ENCODE data around the gene MYADML2. TPM values are rescaled to one million over a fixed set of nuclear protein-coding genes. Genes with fewer than 3 reads are reported as not detected.

The MYADML2 gene
- total RNA-seq, 2 experiments from 2014 or later = not detected

DNA sequence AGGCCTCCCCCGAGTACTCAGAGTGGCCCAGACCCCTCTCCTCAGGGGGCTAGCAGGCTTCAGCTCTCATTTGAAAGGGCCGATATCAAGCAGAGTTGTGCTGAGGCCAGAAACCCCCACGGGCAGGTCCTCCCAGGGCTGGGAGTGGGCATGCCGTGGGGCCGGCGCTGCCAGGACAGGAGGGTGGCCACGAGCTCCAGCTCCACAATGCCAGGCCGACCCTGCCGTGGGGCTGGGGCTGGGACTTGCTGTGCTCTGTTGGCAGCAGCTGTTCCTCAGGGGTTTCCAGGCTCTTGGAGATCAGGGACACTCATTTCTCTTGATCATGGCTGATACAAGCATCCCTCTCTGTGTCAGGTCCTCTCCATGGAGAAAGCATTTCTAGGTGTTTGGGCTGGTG lies 48.1 kb downstream of the MYADML2 start:
- no peak for TF ChIP-seq CTCF (IDR thresholded peaks at IDR 0.05)
- Mint-ChIP-seq H3K36me3 (ENCODE audit: low read depth) (peaks cover 48% of the 10 kb centered on the region), H3K9me3 (no peaks in the 10 kb centered on the region), H3K4me3 (no peak overlapping the region), H3K27me3 (peaks cover 13% of the 10 kb centered on the region), H3K27ac (no peak overlapping the region), H3K4me1 (ENCODE audit: low read depth) (peaks cover 8% of the 10 kb centered on the region)
- H3K36me3 ChIP-seq (ENCODE audit: insufficient read depth, low read length) = peaks cover 30% of the 10 kb centered on the region
- intact Hi-C loops (cut with DNase I, micrococcal nuclease) = no loop called here
- H3K27ac ChIP-seq (ENCODE audit: low read depth in 1 of 2, low read length in 2 of 2) = no peak overlapping the region
- POLR2A ChIA-PET = no interaction called here
- no peak for DNase-seq
- CTCF ChIA-PET = no interaction called here
- peaks cover 7 to 11% of the 10 kb centered on the region in 2 experiments for H3K27me3 ChIP-seq (ENCODE audit: control insufficient read depth in 1 of 2, insufficient read depth in 2 of 2, low read length in 2 of 2)
- no peak for ATAC-seq (ENCODE audit: poor library complexity)
- no peak overlapping the region for H3K4me3 ChIP-seq (ENCODE audit: low read length)
- peaks cover 0 to 5% of the 10 kb centered on the region in 2 experiments for H3K9me3 ChIP-seq (ENCODE audit: control insufficient read depth in 1 of 2, insufficient read depth in 1 of 2, low read length in 2 of 2)
- H3K4me1 ChIP-seq (ENCODE audit: insufficient read depth, low read length) = peaks cover 14% of the 10 kb centered on the region

DNA sequence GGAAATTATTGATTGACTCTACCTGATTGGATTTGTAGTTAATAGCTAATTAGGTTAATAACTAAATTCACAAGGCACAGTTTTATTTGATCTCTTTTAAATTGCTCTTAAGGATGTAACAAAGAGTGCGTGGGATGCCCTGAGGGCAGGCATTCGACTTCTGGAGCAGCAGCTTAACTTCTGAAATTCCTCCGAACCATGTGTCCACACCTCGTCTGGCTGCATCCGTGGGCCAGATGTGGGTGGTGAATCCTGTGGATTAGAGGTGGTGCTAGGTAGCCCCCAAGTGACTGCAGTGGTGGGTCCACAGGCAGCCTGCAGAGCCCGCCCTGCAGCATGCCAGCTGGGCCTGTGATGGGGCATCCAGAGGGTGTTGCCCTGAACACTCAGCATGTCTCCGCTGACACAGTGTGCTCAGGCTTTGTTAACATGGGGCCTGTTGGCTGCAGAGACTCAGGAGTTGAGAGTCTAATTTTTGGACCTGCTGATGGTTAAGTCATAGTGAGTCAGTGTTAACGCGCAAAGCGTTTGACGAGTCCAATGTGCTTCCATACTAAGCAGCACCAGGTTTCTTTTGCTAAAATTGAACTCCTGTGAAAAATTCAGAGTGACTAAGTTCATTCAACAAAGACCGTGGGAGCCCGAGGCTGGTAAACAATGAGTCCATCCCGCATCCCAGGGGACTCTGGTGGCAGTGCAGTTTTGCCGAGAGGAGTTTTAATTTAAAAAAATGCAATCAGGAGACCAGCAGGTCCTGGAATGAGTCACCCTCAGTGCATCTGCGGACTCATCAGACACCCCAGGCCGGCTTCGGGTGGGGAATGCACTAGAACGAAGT lies 48.8 kb downstream of the MYADML2 start:
- H3K36me3 Mint-ChIP-seq (ENCODE audit: low read depth) = peaks cover 52% of the 10 kb centered on the region
- peaks cover 0 to 5% of the 10 kb centered on the region in 2 experiments for H3K9me3 ChIP-seq (ENCODE audit: control insufficient read depth in 1 of 2, insufficient read depth in 1 of 2, low read length in 2 of 2)
- ChIA-PET CTCF (no interaction called here), POLR2A (no interaction called here)
- H3K36me3 ChIP-seq (ENCODE audit: insufficient read depth, low read length) = peaks cover 35% of the 10 kb centered on the region
- DNase-seq = no peak
- peaks cover 7 to 11% of the 10 kb centered on the region in 2 experiments for H3K27me3 ChIP-seq (ENCODE audit: control insufficient read depth in 1 of 2, insufficient read depth in 2 of 2, low read length in 2 of 2)
- no peak for ATAC-seq (ENCODE audit: poor library complexity)
- H3K27ac ChIP-seq (ENCODE audit: low read depth in 1 of 2, low read length in 2 of 2) = no peak overlapping the region
- H3K4me1 ChIP-seq (ENCODE audit: insufficient read depth, low read length) = peaks cover 14% of the 10 kb centered on the region
- no peak for TF ChIP-seq CTCF (IDR thresholded peaks at IDR 0.05)
- H3K27me3 Mint-ChIP-seq = peaks cover 13% of the 10 kb centered on the region
- H3K4me3 Mint-ChIP-seq = no peak overlapping the region
- H3K9me3 Mint-ChIP-seq = no peaks in the 10 kb centered on the region
- no peak overlapping the region for H3K4me3 ChIP-seq (ENCODE audit: low read length)
- H3K27ac Mint-ChIP-seq = no peak overlapping the region
- peaks cover 8% of the 10 kb centered on the region for H3K4me1 Mint-ChIP-seq (ENCODE audit: low read depth)
- intact Hi-C loops (cut with DNase I, micrococcal nuclease) = no loop called here

DNA sequence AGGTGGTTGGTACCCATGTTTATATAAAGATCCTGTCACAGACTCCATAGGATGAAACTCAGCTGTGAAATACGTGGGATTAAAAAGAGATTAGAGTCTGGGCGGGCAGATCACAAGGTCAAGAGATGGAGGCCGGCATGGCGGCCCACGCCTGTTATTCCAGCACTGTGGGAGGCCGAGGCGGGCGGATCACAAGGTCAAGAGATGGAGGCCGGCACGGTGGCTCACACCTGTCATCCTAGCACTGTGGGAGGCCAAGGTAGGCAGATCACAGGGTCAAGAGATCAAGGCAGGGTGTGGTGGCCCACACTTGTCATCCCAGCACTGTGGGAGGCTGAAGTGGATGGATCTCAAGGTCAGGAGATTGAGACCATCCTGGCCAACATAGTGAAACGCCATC lies 51.6 kb downstream of the MYADML2 start:
- H3K27ac Mint-ChIP-seq = no peak overlapping the region
- no peak overlapping the region for H3K4me3 Mint-ChIP-seq
- H3K36me3 Mint-ChIP-seq (ENCODE audit: low read depth) = peaks cover 55% of the 10 kb centered on the region
- DNase-seq = no peak
- Histone ChIP-seq H3K4me3 (ENCODE audit: low read length) (no peak overlapping the region), H3K27me3 (ENCODE audit: control insufficient read depth in 1 of 2, insufficient read depth in 2 of 2, low read length in 2 of 2) (no peaks in the 10 kb centered on the region), H3K27ac (ENCODE audit: low read depth in 1 of 2, low read length in 2 of 2) (no peak overlapping the region), H3K36me3 (ENCODE audit: insufficient read depth, low read length) (peaks cover 34% of the 10 kb centered on the region), H3K4me1 (ENCODE audit: insufficient read depth, low read length) (peaks cover 15% of the 10 kb centered on the region), H3K9me3 (ENCODE audit: control insufficient read depth in 1 of 2, insufficient read depth in 1 of 2, low read length in 2 of 2) (no peaks in the 10 kb centered on the region)
- ATAC-seq (ENCODE audit: poor library complexity) = no peak
- TF ChIP-seq CTCF (IDR thresholded peaks at IDR 0.05) = no peak
- ChIA-PET POLR2A (no interaction called here), CTCF (no interaction called here)
- intact Hi-C loops (cut with DNase I, micrococcal nuclease) = no loop called here
- H3K4me1 Mint-ChIP-seq (ENCODE audit: low read depth) = peaks cover 5% of the 10 kb centered on the region
- peaks cover 5% of the 10 kb centered on the region for H3K27me3 Mint-ChIP-seq
- H3K9me3 Mint-ChIP-seq = no peaks in the 10 kb centered on the region

Data from CD4-positive, alpha-beta T cell (primary cell).